Stimulated activated naive CD8-positive, alpha-beta T cell treated with anti-CD3 and anti-CD28 coated beads, Interleukin-15, Interleukin-2, amounts not matched to agents 100 ng/mL and 50 ng/mL, for 24 hours (primary cell): ENCODE measurements around the gene CEP19.
A peak's percentile ranks its signal among the peaks of the same experiment; 100 is the strongest.
"Not testable (repeated sequence)": the region's sequence is repeated elsewhere in the genome, so short reads cannot be mapped to it uniquely, and the experiment has no call there.

Experiments
- H3K27ac Mint-ChIP-seq: one replicate; pipeline ENCODE4 v1.8.0; 2021; ENCODE audit warnings: mild to moderate bottlenecking, mixed read lengths
- H3K27me3 Mint-ChIP-seq: one replicate; pipeline ENCODE4 v1.8.0; 2021; ENCODE audit warnings: mixed read lengths
- H3K36me3 Mint-ChIP-seq: one replicate; pipeline ENCODE4 v1.8.0; 2021; ENCODE audit warnings: low read depth, mixed read lengths
- H3K4me1 Mint-ChIP-seq: one replicate; pipeline ENCODE4 v1.8.0; 2021; ENCODE audit warnings: low read depth, mixed read lengths
- H3K4me3 Mint-ChIP-seq: one replicate; pipeline ENCODE4 v1.8.0; 2021; ENCODE audit warnings: mild to moderate bottlenecking, mixed read lengths
- H3K9me3 Mint-ChIP-seq: one replicate; pipeline ENCODE4 v1.8.0; 2021; ENCODE audit warnings: mixed read lengths

The CEP19 gene, protein sequence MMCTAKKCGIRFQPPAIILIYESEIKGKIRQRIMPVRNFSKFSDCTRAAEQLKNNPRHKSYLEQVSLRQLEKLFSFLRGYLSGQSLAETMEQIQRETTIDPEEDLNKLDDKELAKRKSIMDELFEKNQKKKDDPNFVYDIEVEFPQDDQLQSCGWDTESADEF

GRCh38 chr3:196711838-196712513 lies at the start of gene CEP19, which contains the start of gene PIGX:
Gene CEP19 (minus strand): TSS chr3:196712250. CDS start chr3:196708657, 3,593 bp downstream.
Gene PIGX (plus strand): TSS chr3:196712377.
- Mint-ChIP-seq H3K27ac (peak within 1 kb of the TSS; percentile 93), H3K4me3 (peak within 1 kb of the TSS; percentile 87), H3K27me3 (no peaks in the 10 kb centered on the region), H3K36me3 (peaks cover 4% of the 10 kb centered on the region), H3K4me1 (peaks cover 27% of the 10 kb centered on the region), H3K9me3 (no peaks in the 10 kb centered on the region)

GRCh38 chr3:196757876-196758739 lies 46.1 kb upstream of the CEP19 start:
- Mint-ChIP-seq H3K36me3 (peaks cover 51% of the 10 kb centered on the region), H3K27me3 (no peaks in the 10 kb centered on the region), H3K27ac (peak overlapping the region; percentile 65), H3K4me1 (peaks cover 66% of the 10 kb centered on the region), H3K4me3 (peak overlapping the region; percentile 24), H3K9me3 (peaks cover 17% of the 10 kb centered on the region)

DNA sequence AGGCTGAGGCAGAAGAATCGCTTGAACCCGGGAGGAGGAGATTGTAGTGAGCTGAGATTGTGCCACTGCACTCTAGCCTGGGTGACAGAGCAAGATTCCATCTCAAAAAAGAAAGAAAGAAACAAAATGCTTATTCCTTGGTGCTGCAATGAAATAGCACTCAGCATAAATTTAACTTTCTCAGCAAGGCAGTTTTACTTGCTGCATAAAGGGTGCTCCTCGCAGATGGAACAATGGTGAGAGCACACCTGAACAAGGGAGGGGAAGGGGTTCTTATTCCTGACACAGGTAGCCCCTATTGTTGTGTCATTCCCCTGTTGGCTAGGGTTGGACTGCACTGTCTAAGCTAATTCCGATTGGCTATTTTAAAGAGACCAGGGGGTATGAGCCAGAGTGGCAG lies 44.7 kb upstream of the CEP19 start:
- Mint-ChIP-seq H3K27ac (peak overlapping the region; percentile 41), H3K36me3 (peaks cover 51% of the 10 kb centered on the region), H3K9me3 (peaks cover 17% of the 10 kb centered on the region), H3K4me3 (no peak overlapping the region), H3K27me3 (no peaks in the 10 kb centered on the region), H3K4me1 (peaks cover 66% of the 10 kb centered on the region)

DNA sequence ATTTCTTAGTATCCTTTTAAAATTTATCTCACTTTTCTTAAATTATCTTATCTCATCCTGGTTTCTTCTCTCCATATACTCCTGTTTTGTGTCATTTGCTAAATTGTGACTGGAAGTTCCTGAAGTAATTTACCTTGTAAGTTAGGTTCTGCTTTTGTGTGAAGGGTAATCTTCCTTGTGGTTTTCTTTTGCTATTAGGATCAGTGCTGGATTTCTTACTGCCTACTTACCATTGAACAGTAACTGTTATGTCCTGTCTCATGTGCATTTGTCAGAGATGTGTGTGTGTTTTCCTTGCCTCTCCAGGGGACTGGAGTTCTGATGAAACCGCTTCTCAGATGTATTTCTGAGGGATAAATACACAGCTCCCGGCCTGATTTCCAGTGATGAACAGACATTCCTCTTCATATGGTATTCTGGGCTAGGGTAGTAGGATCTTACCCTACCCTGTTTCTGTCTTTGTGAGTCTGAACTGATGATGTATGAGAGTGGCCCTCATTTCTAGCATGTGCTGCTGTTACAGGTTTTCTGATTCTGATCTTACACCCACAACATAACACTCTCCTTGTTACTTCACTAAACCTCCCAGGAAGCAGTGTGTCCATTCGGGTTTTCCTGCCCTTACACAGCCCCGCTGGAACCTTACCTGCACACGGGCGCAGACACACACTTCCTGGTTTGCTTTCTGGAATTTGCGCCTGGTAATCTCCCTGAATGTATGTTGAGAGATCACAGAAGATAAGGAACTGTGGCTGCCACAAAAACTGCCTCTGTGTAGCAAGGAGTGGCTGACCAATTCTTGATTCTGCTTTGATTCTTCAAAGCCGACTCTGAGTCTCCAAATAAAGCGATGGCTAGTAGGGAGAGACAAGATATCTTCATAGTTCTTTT lies 42.3 kb upstream of the CEP19 start:
- H3K4me1 Mint-ChIP-seq: peaks cover 76% of the 10 kb centered on the region

DNA sequence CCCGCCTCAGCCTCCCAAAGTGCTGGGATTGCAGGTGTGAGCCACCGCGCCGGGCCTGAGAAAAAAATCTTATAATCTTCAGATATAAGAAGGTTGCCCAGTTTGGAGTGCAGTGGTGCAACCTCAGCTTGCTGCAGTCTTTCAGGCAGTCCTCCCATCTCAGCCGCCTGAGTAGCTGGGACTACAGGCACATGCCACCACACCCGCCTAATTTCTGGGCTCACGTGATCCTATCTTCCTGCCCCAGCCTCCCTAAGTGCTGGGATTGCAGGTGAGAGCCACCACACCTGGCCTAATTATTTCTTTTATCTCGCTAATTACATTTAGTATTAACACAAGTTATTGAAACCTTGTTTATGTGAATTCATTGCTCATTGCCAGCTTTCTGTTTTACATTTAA lies 41.2 kb upstream of the CEP19 start:
- Mint-ChIP-seq H3K9me3 (peaks cover 13% of the 10 kb centered on the region), H3K36me3 (peaks cover 68% of the 10 kb centered on the region), H3K4me3 (no peak overlapping the region), H3K27ac (no peak overlapping the region), H3K27me3 (no peaks in the 10 kb centered on the region), H3K4me1 (peaks cover 77% of the 10 kb centered on the region)

More for the DNA sequence above, 42.3 kb upstream of the CEP19 start:
- H3K36me3 Mint-ChIP-seq: peaks cover 59% of the 10 kb centered on the region
- H3K9me3 Mint-ChIP-seq: peaks cover 13% of the 10 kb centered on the region
- no peak overlapping the region for H3K4me3 Mint-ChIP-seq
- H3K27me3 Mint-ChIP-seq: no peaks in the 10 kb centered on the region
- H3K27ac Mint-ChIP-seq: peak overlapping the region; percentile 29

- H3K27ac Mint-ChIP-seq: no peak overlapping the region
- H3K9me3 Mint-ChIP-seq: no peaks in the 10 kb centered on the region
- no peak overlapping the region for H3K4me3 Mint-ChIP-seq
- H3K4me1 Mint-ChIP-seq: peaks cover 77% of the 10 kb centered on the region
- peaks cover 60% of the 10 kb centered on the region for H3K36me3 Mint-ChIP-seq
- H3K27me3 Mint-ChIP-seq: no peaks in the 10 kb centered on the region
These were observed 37.1 kb upstream of the CEP19 start for GRCh38 chr3:196749125-196749524.

DNA sequence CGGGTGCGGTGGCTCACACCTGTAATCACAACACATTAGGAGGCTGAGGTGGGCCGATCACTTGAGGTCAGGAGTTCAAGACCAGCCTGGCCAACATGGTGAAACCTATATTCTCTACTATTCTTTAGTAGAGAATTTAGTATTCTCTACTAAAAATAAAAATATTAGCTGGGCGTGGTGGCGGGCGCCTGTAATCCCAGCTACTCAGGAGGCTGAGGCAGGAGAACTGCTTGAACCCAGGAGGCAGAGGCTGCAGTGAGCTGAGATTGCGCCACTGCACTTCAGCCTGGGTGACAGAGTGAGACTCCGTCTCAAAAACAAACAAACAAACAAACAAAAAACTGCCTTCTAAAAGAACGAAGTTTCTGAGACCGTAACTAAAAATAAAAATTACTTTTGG lies 31.5 kb upstream of the CEP19 start:
- Mint-ChIP-seq H3K4me1 (peaks cover 66% of the 10 kb centered on the region), H3K36me3 (peaks cover 45% of the 10 kb centered on the region)
- not testable (repeated sequence) for H3K27ac Mint-ChIP-seq, H3K4me3 Mint-ChIP-seq, H3K27me3 Mint-ChIP-seq, H3K9me3 Mint-ChIP-seq

DNA sequence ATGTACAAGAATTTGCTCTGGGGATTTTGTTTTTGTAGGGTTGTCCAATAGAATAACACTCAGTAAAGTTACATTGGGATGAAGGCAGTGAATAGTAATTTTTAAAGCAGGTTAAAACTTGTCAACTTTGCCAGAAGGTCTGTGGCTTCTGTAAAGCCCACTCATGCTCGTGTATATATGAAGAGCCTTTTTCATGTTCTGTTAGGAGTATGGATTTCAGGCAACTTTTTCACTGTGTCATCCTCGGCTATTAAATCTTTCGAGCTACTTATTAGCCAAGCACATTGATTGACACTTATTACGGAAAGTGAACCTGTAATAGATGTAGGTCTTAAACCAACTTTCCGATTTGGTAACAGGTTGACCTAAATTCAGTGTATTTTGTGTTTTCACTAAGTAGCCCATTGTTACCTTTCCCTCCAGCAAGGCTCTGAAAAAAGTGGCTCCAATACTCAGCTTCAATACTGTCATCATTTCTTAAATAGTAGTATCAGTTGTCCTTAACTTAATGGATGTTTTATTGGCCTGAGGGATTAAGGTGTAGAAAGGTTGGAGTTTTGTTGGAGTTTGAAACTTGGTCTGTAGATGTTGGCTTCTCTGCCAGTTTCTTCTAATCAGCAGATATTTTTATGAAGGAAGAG lies 29.3 kb upstream of the CEP19 start:
- H3K4me3 Mint-ChIP-seq: peak overlapping the region; percentile 97
- H3K4me1 Mint-ChIP-seq: peaks cover 47% of the 10 kb centered on the region

DNA sequence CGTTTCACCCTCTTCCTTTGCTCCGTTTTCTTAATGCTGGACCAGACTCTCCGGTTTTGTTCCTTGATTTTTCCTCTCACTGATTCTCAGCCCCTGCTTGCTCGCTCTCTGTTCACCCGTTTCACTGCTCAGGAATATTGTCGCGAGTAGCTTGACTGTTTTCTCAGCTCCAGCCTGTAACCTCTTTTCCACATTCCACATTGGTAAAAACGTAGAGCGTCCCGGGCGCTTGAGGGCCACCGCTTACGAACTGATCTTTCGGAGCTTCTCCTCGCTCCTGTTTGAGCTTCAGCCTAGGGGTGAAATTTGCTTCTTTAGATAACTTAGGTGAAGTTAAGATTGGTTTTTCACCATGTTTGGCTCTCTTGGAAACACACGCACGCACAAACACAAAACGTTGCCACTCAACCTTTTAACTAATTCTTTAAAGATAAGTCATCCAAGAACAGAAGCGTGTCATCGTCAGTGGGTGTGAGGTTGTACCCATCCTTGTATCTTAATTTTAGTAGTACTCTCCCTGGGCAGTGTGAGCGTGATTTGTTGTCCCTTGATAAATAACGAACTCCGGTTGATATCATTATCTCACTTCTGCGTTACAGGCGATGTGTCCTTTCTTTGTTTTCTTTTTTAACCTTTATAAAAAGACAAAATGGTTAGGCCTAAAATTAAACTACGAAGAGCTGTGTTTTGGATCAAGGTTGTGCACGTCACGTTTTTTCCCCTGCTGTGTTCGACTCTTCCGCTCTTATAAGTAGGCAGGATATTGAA lies 28.6 kb upstream of the CEP19 start:
- peaks cover 27% of the 10 kb centered on the region for H3K36me3 Mint-ChIP-seq

More for the DNA sequence above, 29.3 kb upstream of the CEP19 start:
- H3K9me3 Mint-ChIP-seq: no peaks in the 10 kb centered on the region
- H3K36me3 Mint-ChIP-seq: peaks cover 31% of the 10 kb centered on the region
- H3K27ac Mint-ChIP-seq: peak overlapping the region; percentile 95
- no peaks in the 10 kb centered on the region for H3K27me3 Mint-ChIP-seq

GRCh38 chr3:196739671-196740480 lies 27.8 kb upstream of the CEP19 start, which contains the start of gene PAK2:
Gene PAK2 (plus strand): TSS chr3:196739857. CDS start chr3:196782647, 42,790 bp downstream.
- no peaks in the 10 kb centered on the region for H3K9me3 Mint-ChIP-seq
- no peaks in the 10 kb centered on the region for H3K27me3 Mint-ChIP-seq
- H3K27ac Mint-ChIP-seq: peak within 1 kb of the TSS; percentile 95
- H3K4me3 Mint-ChIP-seq: peak within 1 kb of the TSS; percentile 97
- peaks cover 26% of the 10 kb centered on the region for H3K36me3 Mint-ChIP-seq
- peaks cover 35% of the 10 kb centered on the region for H3K4me1 Mint-ChIP-seq

More for the DNA sequence above, 28.6 kb upstream of the CEP19 start:
- Mint-ChIP-seq H3K4me1 (peaks cover 40% of the 10 kb centered on the region), H3K27ac (peak overlapping the region; percentile 95), H3K27me3 (no peaks in the 10 kb centered on the region), H3K9me3 (no peaks in the 10 kb centered on the region), H3K4me3 (peak overlapping the region; percentile 97)

GRCh38 chr3:196737655-196738054 lies 25.6 kb upstream of the CEP19 start:
- Mint-ChIP-seq H3K4me3 (no peak overlapping the region), H3K4me1 (peaks cover 23% of the 10 kb centered on the region), H3K9me3 (no peaks in the 10 kb centered on the region), H3K27ac (no peak overlapping the region), H3K27me3 (no peaks in the 10 kb centered on the region), H3K36me3 (peaks cover 35% of the 10 kb centered on the region)

- H3K27ac Mint-ChIP-seq: peak overlapping the region; percentile 6
These were observed 24.8 kb upstream of the CEP19 start for GRCh38 chr3:196736670-196737374.

More at GRCh38 chr3:196736670-196737374, 24.8 kb upstream of the CEP19 start:
- peaks cover 36% of the 10 kb centered on the region for H3K36me3 Mint-ChIP-seq
- no peak overlapping the region for H3K4me3 Mint-ChIP-seq
- peaks cover 17% of the 10 kb centered on the region for H3K4me1 Mint-ChIP-seq
- no peaks in the 10 kb centered on the region for H3K9me3 Mint-ChIP-seq
- no peaks in the 10 kb centered on the region for H3K27me3 Mint-ChIP-seq
